NB4 (cell line): ENCODE data around the gene ACBD4.

Experiments used
- POLR2A ChIP-seq: IDR thresholded peaks from 2 replicates; pipeline ENCODE4 v1.6.1; 2011; ENCODE audit warnings: mild to moderate bottlenecking; ENCODE audit not compliant: insufficient read length; ENCODE audit errors: extremely low read depth
- TF ChIP-seq, protein P1 (sequence below): IDR thresholded peaks from one replicate; pipeline ENCODE4 v1.5.1; 2012; ENCODE audit warnings: low read depth, low read length

DNA sequence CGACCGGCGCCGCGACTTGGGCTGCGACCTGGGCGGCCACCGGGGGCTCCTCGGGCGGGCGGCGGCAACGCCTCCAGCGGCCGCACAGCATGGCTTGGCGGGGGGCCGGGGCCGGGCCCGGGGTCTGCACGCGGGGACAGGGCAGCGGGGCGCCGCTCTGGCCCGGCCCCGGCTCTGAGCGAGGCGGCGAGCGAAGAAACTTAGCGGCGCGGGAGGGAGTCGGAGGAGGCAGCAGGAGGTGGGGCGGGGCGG is 3.2 kb upstream of the ACBD4 start, which contains the start of gene PLCD3:
- TF ChIP-seq POLR2A: no peak
- TF ChIP-seq, protein P1, sequence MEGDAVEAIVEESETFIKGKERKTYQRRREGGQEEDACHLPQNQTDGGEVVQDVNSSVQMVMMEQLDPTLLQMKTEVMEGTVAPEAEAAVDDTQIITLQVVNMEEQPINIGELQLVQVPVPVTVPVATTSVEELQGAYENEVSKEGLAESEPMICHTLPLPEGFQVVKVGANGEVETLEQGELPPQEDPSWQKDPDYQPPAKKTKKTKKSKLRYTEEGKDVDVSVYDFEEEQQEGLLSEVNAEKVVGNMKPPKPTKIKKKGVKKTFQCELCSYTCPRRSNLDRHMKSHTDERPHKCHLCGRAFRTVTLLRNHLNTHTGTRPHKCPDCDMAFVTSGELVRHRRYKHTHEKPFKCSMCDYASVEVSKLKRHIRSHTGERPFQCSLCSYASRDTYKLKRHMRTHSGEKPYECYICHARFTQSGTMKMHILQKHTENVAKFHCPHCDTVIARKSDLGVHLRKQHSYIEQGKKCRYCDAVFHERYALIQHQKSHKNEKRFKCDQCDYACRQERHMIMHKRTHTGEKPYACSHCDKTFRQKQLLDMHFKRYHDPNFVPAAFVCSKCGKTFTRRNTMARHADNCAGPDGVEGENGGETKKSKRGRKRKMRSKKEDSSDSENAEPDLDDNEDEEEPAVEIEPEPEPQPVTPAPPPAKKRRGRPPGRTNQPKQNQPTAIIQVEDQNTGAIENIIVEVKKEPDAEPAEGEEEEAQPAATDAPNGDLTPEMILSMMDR: no peak
